Esophagus (tissue), 2 donors: ENCODE data around the gene SREK1. TPM values are rescaled to one million over a fixed set of nuclear protein-coding genes. Genes with fewer than 3 reads are reported as not detected.

Experiments used
- H3K27ac ChIP-seq, 2 donors: one replicate each; pipeline ENCODE4 v1.5.1; 2013; ENCODE audit warnings: low read depth in 2 of 2, mild to moderate bottlenecking in 2 of 2, inconsistent platforms in 1 of 2, low read length in 1 of 2, moderate library complexity in 1 of 2
- H3K27me3 ChIP-seq, 2 donors: one replicate each; pipeline ENCODE4 v1.6.1; 2013; ENCODE audit warnings: low read length in 2 of 2, control low read depth in 1 of 2, mild to moderate bottlenecking in 1 of 2; ENCODE audit not compliant: insufficient read depth in 2 of 2, control insufficient read depth in 1 of 2
- H3K36me3 ChIP-seq, 2 donors: one replicate each; pipeline ENCODE4 v1.6.1; 2013; ENCODE audit warnings: low read length in 1 of 2; ENCODE audit not compliant: control insufficient read depth in 2 of 2, insufficient read depth in 2 of 2
- H3K4me1 ChIP-seq, 2 donors: one replicate each; pipeline ENCODE4 v1.6.1; 2013; ENCODE audit warnings: low read length in 1 of 2; ENCODE audit not compliant: control insufficient read depth in 2 of 2, insufficient read depth in 2 of 2
- H3K4me3 ChIP-seq, 2 donors: one replicate each; pipeline ENCODE4 v1.5.1; 2013; ENCODE audit warnings: low read length in 2 of 2, mild to moderate bottlenecking in 2 of 2, low read depth in 1 of 2, moderate library complexity in 1 of 2
- H3K9me3 ChIP-seq, 2 donors: one replicate each; pipeline ENCODE4 v1.6.1; 2013; ENCODE audit warnings: mild to moderate bottlenecking in 2 of 2, low read depth in 1 of 2, low read length in 1 of 2, moderate library complexity in 1 of 2; ENCODE audit not compliant: control insufficient read depth in 2 of 2, insufficient read depth in 1 of 2
- WGBS, 2 donors: extraction: QIAGEN DNeasy Blood & Tissue Kit; methylation state at CpG; one replicate each; pipeline ENCODE4 v1.1.7; 2013; 5-methylcytosine and 5-hydroxymethylcytosine counted together
- polyA plus RNA-seq, 2 donors: library from polyadenylated mRNA; stranded (reverse); fragments of 200-250 nt; gene quantifications; one replicate each; pipeline ENCODE4 v1.2.3, GENCODE V29; 2013
- donor health status: healthy with polysubstance abuse.
- donor health status: Bipolar disorder and iron deficiency.

SREK1 gene
- polyA plus RNA-seq, 2 donors: 17.6 to 41.8 TPM

DNA sequence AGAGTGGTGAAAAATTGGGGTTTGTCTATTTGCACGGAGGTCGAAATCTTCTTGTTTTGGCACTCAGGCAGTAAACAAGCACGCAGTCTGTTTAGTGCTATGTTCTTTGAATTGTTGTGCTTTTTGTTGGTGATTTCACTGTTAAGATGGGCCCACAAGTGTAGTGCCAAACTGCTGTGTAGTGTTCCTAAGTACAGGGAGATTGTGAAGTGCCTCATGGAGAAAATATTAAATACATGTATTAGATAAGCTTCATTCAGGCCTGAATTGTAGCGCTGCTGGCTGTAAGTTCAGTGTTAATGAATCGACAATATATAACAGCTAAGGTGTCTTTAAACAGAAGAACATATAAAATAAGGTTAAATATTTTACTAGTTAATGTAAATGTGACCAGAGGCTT is 17.3 kb downstream of the SREK1 start:
- H3K4me3 ChIP-seq: no peak overlapping the region
- no peak overlapping the region for H3K27ac ChIP-seq
- H3K27me3 ChIP-seq: no peaks in the 10 kb centered on the region
- WGBS, 2 donors: 94 to 97% methylated on average over 5 of the region's 5 CpGs
- H3K4me1 ChIP-seq: no peaks in the 10 kb centered on the region
- no peaks in the 10 kb centered on the region for H3K9me3 ChIP-seq
- peaks cover 5 to 8% of the 10 kb centered on the region in 2 donors for H3K36me3 ChIP-seq

DNA sequence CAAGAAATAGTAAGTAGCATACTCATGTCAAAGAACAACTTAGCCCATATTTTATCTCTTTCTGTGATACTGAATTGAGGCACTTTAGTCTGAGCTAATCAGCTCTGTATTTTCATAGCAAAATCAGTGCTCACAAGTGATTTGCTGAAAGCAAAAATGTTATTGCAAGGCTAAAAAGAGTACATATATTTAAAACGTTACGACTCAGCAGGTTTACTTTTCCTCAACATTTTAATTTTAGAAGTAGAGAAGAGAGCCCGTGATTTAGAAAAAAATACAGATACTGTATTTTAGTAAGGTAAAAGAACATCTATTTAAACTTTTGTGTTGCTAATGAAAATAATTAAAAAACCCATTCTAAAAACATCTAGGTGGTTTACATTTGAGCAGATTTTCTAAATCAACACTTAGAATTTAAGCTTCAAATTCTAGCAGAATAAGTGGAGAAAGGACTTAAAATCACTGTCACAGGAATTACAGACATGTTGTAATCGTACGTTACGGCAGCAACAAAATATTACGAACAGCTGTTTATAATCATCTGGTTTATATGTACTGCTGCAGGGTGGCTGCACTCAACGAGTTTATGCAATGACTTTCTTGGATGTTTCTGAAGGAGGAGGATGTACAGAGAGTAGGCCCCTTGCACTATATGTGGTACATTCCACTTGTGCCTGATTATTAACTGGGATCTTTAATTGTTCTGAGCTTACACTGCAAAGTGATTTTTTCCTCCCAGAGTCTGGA is 20.1 kb downstream of the SREK1 start:
- no peaks in the 10 kb centered on the region for H3K27me3 ChIP-seq
- H3K27ac ChIP-seq: no peak overlapping the region
- no peaks in the 10 kb centered on the region for H3K4me1 ChIP-seq
- 84% methylated on average over 8 of the region's 8 CpGs for WGBS, 2 donors
- H3K4me3 ChIP-seq: no peak overlapping the region
- H3K9me3 ChIP-seq: no peaks in the 10 kb centered on the region
- peaks cover 2 to 10% of the 10 kb centered on the region in 2 donors for H3K36me3 ChIP-seq

DNA sequence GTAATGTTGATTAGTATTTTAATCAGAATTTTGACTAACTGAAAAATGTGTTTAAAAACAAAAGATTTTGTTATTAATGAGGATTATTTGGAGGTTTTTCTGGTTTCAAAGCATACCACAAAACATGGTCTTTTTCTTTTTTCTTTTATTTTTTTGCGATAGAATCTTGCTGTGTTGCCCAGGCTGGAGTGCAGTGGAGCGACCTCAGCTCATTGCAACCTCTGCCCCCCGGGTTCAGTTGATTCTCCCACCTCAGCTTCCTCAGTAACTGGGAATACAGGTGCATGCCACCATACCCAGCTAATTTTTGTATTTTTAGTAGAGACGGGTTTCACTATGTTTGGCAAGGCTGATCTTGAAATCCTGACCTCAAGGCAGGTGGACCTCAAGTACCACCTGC is 24.1 kb downstream of the SREK1 start:
- H3K27me3 ChIP-seq: no peaks in the 10 kb centered on the region
- 95 to 96% methylated on average over 4 of the region's 4 CpGs for WGBS, 2 donors
- H3K9me3 ChIP-seq: no peaks in the 10 kb centered on the region
- H3K27ac ChIP-seq: no peak overlapping the region
- H3K4me1 ChIP-seq: no peaks in the 10 kb centered on the region
- H3K4me3 ChIP-seq: no peak overlapping the region
- H3K36me3 ChIP-seq: peaks cover 0 to 8% of the 10 kb centered on the region in 2 donors

DNA sequence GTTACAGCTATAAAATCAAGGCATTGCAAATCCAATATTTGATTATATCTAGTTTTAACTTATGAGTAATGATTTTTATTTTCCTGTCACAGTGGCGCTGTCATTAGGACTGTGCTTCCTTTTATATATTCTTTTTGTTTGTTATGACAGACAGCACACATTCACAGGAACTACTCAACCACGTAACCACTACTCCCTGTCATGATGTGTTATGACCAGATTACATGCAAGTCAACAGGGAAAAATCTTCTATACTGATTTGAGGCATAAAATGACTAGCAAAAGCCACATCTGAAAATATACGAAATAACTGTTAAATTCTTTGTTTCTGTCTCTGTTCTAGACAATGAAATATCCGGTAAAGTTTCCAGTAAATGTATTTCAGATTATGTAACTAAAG is 25.4 kb downstream of the SREK1 start:
- peaks cover 0 to 8% of the 10 kb centered on the region in 2 donors for H3K36me3 ChIP-seq

DNA sequence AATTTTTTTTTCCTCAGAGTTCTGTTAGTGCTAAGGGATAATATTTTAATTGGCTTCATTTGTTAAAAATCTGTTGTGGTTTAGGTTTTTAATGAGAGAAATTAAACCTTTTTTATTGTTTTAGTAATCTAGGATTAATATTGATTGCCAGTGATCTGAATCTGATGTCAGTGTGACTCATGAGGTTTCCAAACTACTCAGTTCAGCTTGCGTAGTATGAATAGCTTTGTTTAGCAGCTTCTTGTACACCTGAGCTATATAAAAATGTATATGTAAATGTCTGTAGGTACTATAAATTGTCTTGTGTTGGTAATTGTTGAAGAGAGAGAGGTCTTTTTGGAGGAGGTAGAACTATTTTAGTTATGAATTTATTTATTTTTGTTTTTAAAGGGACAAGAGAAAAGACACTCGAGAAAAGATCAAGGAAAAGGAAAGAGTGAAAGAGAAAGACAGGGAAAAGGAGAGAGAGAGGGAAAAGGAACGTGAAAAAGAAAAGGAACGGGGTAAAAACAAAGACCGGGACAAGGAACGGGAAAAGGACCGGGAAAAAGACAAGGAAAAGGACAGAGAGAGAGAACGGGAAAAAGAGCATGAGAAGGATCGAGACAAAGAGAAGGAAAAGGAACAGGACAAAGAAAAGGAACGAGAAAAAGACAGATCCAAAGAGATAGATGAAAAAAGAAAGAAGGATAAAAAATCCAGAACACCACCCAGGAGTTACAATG is 26.3 kb downstream of the SREK1 start:
- Histone ChIP-seq H3K4me3 (no peak overlapping the region), H3K27ac (no peak overlapping the region), H3K9me3 (no peaks in the 10 kb centered on the region), H3K36me3 (peaks cover 0 to 5% of the 10 kb centered on the region in 2 donors), H3K4me1 (no peaks in the 10 kb centered on the region), H3K27me3 (no peaks in the 10 kb centered on the region)
- WGBS, 2 donors: 88 to 90% methylated on average over 10 of the region's 10 CpGs

More for the DNA sequence above, 25.4 kb downstream of the SREK1 start:
- 70 to 76% methylated on average over 4 of the region's 4 CpGs for WGBS, 2 donors
- Histone ChIP-seq H3K4me3 (no peak overlapping the region), H3K27me3 (no peaks in the 10 kb centered on the region), H3K9me3 (no peaks in the 10 kb centered on the region), H3K4me1 (no peaks in the 10 kb centered on the region), H3K27ac (no peak overlapping the region)

DNA sequence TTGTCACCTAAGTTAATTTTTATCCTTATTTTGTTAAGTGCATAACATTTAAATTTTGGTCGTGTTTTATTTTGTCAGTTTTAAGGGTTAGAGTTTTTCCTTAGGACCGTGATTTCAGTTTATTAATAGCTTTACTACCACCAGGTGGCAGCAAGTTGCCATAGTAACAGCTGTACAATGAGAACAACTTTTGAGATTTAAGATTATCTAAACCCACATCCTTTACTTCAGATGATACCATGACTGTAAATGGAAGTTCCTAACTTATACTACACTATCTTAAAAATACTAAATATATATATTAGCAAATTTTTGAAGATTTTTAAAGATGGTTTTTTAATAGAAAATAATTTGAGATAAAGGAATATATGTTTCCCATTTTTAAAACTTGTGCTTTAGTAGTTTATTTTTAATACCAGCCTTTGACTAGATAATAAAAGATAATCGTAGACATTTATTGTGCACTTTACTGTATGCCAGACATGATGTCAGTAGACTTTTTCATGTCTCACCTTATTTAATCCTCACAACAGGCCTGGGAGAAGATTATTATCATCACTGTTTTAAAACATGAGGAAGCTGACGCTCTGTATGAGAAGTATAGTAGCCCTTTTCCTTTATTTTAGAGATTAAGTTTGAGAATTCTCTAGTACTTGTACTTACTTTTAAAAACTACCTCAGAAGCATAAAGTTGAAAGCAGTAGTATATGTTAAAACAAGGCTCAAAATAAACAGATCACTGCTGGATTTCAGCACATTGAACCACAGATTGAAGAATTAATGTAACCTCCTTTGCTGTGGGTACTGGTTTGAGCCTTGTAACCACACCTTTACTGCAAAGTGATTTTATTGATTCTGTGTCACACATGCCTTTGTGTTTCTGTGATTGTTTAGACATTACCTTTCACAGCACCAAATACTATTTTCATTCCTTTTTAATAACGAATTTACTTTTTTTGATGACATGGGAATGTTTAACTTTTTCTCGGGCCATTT is 27.5 kb downstream of the SREK1 start:
- 55 to 56% methylated on average over 6 of the region's 6 CpGs for WGBS, 2 donors
- H3K27me3 ChIP-seq: no peaks in the 10 kb centered on the region
- peaks cover 0 to 2% of the 10 kb centered on the region in 2 donors for H3K36me3 ChIP-seq
- no peaks in the 10 kb centered on the region for H3K4me1 ChIP-seq
- H3K27ac ChIP-seq: no peak overlapping the region
- H3K4me3 ChIP-seq: no peak overlapping the region
- H3K9me3 ChIP-seq: no peaks in the 10 kb centered on the region

DNA sequence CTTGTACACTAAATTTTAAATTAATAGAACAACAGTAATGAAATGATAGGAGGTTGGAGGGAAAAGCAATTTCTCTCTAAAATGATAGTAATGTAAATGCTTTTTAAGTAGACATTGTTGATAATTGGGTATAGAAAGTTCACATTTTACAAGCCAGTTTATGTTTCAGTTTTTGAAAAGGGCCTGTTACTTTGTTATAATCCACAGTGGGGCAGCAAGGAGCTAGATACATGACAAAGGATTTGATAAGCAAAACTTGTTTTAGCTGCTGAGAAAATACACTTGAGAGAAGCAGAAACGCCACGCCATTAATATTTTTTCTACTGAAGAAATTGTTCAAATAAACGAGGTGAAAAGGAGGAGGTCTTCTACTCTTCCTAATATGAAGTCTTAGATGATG is 30.2 kb downstream of the SREK1 start:
- H3K4me1 ChIP-seq: no peaks in the 10 kb centered on the region
- no peaks in the 10 kb centered on the region for H3K27me3 ChIP-seq
- no peaks in the 10 kb centered on the region for H3K9me3 ChIP-seq
- H3K4me3 ChIP-seq: no peak overlapping the region
- H3K36me3 ChIP-seq: no peaks in the 10 kb centered on the region
- 59 to 61% methylated on average over 3 of the region's 3 CpGs for WGBS, 2 donors
- H3K27ac ChIP-seq: no peak overlapping the region

DNA sequence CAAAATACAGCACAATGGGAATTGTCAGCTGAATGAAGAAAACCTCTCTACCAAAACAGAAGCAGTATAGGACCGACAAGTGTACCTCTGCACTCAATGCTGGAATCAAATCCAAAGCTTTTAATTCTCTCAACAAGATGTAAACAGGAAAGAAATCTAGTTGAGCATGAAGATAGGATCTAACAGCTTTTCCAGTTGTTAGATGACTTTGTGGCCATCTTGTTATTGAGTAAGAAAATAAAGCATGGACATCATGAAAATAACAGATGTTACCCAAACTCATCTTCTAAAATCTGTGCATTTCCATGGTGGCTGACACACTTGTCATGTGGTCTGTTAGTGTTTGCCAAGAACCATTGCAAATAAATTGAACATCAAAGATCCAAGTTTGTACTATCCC is 34.7 kb downstream of the SREK1 start:
- no peak overlapping the region for H3K4me3 ChIP-seq
- no peaks in the 10 kb centered on the region for H3K4me1 ChIP-seq
- WGBS, 2 donors: 67 to 88% methylated on average over 1 of the region's 1 CpG
- peaks cover 0 to 2% of the 10 kb centered on the region in 2 donors for H3K36me3 ChIP-seq
- no peaks in the 10 kb centered on the region for H3K27me3 ChIP-seq
- no peak overlapping the region for H3K27ac ChIP-seq
- H3K9me3 ChIP-seq: no peaks in the 10 kb centered on the region

DNA sequence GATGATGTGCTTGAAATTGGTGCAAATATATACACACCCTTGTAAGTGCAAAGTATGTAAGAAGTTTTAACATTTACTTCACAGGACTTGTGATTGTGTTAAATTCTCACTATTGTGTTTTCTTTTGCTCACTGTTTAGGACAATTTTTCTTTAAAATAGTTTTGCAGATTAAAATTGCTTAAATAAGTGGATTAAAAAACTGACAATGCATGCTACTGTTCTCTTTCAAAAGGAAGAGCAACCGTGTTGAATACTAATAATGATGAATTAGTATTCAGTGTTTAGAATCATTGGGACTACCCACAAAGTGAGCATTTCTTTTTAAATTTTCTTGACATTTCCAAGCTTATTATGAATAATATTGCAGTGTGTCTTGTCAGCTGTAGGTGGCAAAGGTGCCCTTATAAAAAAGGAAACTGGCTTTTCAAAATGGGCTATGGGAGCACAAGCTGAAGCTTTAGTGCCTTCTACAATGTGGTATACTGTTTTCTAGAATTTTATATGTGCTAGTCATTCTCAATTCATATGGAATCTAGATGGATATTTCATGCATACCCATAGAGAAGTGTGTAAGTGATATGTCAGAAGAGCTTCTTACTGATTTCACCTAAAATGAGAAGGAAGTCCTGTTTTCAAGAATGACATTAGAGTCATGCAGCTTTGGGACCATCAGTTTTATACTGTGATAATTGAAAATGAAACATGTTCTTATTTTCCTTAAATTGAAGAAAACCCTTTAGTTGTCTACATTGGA is 35.4 kb downstream of the SREK1 start:
- Histone ChIP-seq H3K4me1 (no peaks in the 10 kb centered on the region), H3K27me3 (no peaks in the 10 kb centered on the region), H3K4me3 (no peak overlapping the region), H3K27ac (no peak overlapping the region), H3K9me3 (no peaks in the 10 kb centered on the region), H3K36me3 (peaks cover 0 to 2% of the 10 kb centered on the region in 2 donors)
- WGBS, 2 donors: 78% methylated on average over 1 of the region's 1 CpG
